Measurements from ENCODE around the gene KLHL11. TPM values are rescaled to one million over a fixed set of nuclear protein-coding genes. Genes with fewer than 3 reads are reported as not detected.

Gene KLHL11
- total and polyA plus RNA-seq, 2 of the 8 experiments (the other 6 are each of a cell fraction or from before 2014, with no cell fraction given), result 4.2 to 13.7 TPM

DNA sequence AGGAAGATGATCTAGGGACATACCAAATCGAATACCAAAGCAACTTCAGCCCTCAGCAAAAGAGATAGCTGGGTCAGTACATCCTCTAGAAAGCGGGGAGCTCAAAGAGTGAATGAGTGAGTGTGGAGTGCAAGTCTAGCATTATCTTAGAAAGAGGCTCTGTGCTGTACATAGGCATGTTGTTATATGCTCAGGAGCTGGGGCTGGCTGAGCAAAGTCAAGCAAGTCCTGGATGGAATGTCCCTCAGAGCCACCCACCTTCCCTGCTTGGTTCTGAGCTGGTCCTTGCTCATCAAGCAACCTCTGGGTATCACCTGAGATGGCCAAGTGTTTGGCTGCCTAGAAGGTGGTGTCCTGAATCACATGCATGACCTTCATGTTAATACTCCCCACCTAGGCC lies 4.9 kb upstream of the KLHL11 start:
- Histone ChIP-seq H3K4me3 (ENCODE audit: extremely low read depth in 1 of 4, insufficient read depth in 2 of 4, low read depth in 3 of 4, low read length in 4 of 4) (no peak overlapping the region), H3K79me1 (ENCODE audit: low read depth, low read length) (no peaks in the 10 kb centered on the region; the same call in 1 of the 2 replicates), H3K27ac (ENCODE audit: low read depth, low read length) (no peak overlapping the region), H2AFZ (ENCODE audit: low read length) (no peak overlapping the region), H3K56ac (replicated peaks; ENCODE audit: insufficient read length, low read depth, low read length) (no peak overlapping the region), H3K9ac (replicated peaks in 1 of 4; ENCODE audit: extremely low read depth in 1 of 4, low read depth in 3 of 4, low read length in 3 of 4) (no peak overlapping the region), H2BK120ac (replicated peaks; ENCODE audit: low read depth, low read length) (no peak overlapping the region), H2BK15ac (ENCODE audit: low read length) (no peak overlapping the region), H3K27me3 (replicated peaks in 1 of 4; ENCODE audit: control insufficient read depth in 3 of 4, extremely low read depth in 1 of 4, insufficient read depth in 3 of 4, low read length in 3 of 4) (no peaks in the 10 kb centered on the region), H2AK5ac (ENCODE audit: low read depth, low read length) (no peak overlapping the region), H2BK12ac (ENCODE audit: low read depth, low read length) (no peak overlapping the region), H2BK5ac (ENCODE audit: low read depth, low read length) (no peak overlapping the region), H4K5ac (ENCODE audit: insufficient read length, low read depth, low read length) (no peak overlapping the region), H4K8ac (ENCODE audit: extremely low read depth, insufficient read depth, low read length) (no peak overlapping the region), H3K79me2 (ENCODE audit: control insufficient read depth in 1 of 2, insufficient read depth in 2 of 2, low read length in 2 of 2) (no peaks in the 10 kb centered on the region), H2BK20ac (ENCODE audit: low read length) (no peak overlapping the region), H3K18ac (ENCODE audit: extremely low read depth, low read length) (no peak overlapping the region), H3K36me3 (ENCODE audit: control insufficient read depth in 2 of 4, insufficient read depth in 4 of 4, low read length in 3 of 4) (peaks cover 34 to 75% (median 70%) of the 10 kb centered on the region in 4 experiments), H3K4ac (replicated peaks; ENCODE audit: insufficient read length, low read depth, low read length) (no peak overlapping the region), H4K91ac (replicated peaks; ENCODE audit: insufficient read length, low read length) (no peak overlapping the region), H3K23ac (ENCODE audit: insufficient read length) (no peak overlapping the region), H3K14ac (ENCODE audit: insufficient read length) (no peak overlapping the region), H3K4me1 (replicated peaks in 1 of 4; ENCODE audit: control insufficient read depth in 3 of 4, insufficient read depth in 4 of 4, low read length in 3 of 4) (no peaks in the 10 kb centered on the region), H3K23me2 (ENCODE audit: low read depth, low read length) (no peaks in the 10 kb centered on the region), H3K4me2 (ENCODE audit: insufficient read depth in 1 of 2, low read depth in 2 of 2, low read length in 2 of 2) (no peak overlapping the region), H4K20me1 (replicated peaks in 1 of 2; ENCODE audit: control insufficient read depth in 1 of 2, insufficient read depth in 2 of 2, low read length in 2 of 2) (peaks cover 0 to 11% of the 10 kb centered on the region in 2 experiments), H3K9me3 (ENCODE audit: insufficient read depth in 2 of 2, low read depth in 1 of 2, low read length in 1 of 2) (no peaks in the 10 kb centered on the region)
- ChIA-PET POLR2A (ENCODE audit: partially characterized antibody) (interaction anchor here (2.1 kb wide), 1 partner anchor 50 kb away, joined by 5 read pairs; no protein-coding TSS in a partner anchor), CTCF (ENCODE audit: partially characterized antibody) (interaction anchor here (0.6 to 1.2 kb wide), 2 partner anchors 17 to 45 kb away, joined by 3 read pairs; no protein-coding TSS in a partner anchor)
- FAIRE-seq, result no peak
- no peak for DNase-seq (ENCODE audit: low read depth in 1 of 2, low spot score in 2 of 2)
- 93% methylated on average over 2 of the region's 2 CpGs; no CpG with 5 or more reads in 1 of the 2 experiments for WGBS, 2 experiments (ENCODE audit: extremely low coverage in 1 of 2, insufficient coverage in 1 of 2, insufficient read length in 1 of 2, insufficient replicate concordance in 2 of 2, low coverage in 1 of 2, low lambda C conversion rate in 2 of 2, missing lambda C conversion rate in 1 of 2)
- TF ChIP-seq POU5F1 (IDR thresholded peaks at IDR 0.05; ENCODE audit: low read depth, low read length) (no peak), PHF8 (conservative IDR thresholded peaks at IDR 0.05; ENCODE audit: low read depth, low read length) (no peak), BCL11A (IDR thresholded peaks at IDR 0.05; ENCODE audit: low read depth in 2 of 2, low read length in 2 of 2) (no peak), SP1 (IDR thresholded peaks at IDR 0.05; ENCODE audit: low read depth, low read length) (no peak), ASH2L (IDR thresholded peaks at IDR 0.05; ENCODE audit: low read length) (no peak), POLR2AphosphoS5 (IDR thresholded peaks at IDR 0.05; ENCODE audit: low read depth, low read length) (no peak), RBBP5 (IDR thresholded peaks at IDR 0.05; ENCODE audit: borderline replicate concordance, low read depth, low read length) (no peak), TAF7 (optimal IDR thresholded peaks at IDR 0.05; ENCODE audit: borderline replicate concordance, low read depth, low read length) (no peak), SIRT6 (IDR thresholded peaks at IDR 0.05; ENCODE audit: low read length) (no peak)
- TF ChIP-seq, protein P1, sequence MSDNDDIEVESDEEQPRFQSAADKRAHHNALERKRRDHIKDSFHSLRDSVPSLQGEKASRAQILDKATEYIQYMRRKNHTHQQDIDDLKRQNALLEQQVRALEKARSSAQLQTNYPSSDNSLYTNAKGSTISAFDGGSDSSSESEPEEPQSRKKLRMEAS (IDR thresholded peaks at IDR 0.05), result no peak
- TF ChIP-seq, protein P2, sequence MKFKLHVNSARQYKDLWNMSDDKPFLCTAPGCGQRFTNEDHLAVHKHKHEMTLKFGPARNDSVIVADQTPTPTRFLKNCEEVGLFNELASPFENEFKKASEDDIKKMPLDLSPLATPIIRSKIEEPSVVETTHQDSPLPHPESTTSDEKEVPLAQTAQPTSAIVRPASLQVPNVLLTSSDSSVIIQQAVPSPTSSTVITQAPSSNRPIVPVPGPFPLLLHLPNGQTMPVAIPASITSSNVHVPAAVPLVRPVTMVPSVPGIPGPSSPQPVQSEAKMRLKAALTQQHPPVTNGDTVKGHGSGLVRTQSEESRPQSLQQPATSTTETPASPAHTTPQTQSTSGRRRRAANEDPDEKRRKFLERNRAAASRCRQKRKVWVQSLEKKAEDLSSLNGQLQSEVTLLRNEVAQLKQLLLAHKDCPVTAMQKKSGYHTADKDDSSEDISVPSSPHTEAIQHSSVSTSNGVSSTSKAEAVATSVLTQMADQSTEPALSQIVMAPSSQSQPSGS (IDR thresholded peaks at IDR 0.05; ENCODE audit: low read length), result no peak
- TF ChIP-seq, protein P3, sequence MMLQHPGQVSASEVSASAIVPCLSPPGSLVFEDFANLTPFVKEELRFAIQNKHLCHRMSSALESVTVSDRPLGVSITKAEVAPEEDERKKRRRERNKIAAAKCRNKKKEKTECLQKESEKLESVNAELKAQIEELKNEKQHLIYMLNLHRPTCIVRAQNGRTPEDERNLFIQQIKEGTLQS (IDR thresholded peaks at IDR 0.05; ENCODE audit: insufficient read depth, low read depth, low read length), result no peak

All from H1 (cell line).